DND-41 (cell line): ENCODE measurements around the gene FRZB.

Experiments
- CTCF ChIP-seq: IDR thresholded peaks from 2 replicates; pipeline ENCODE4 v1.5.1; 2012; ENCODE audit warnings: borderline replicate concordance, low read length, moderate library complexity, mild to moderate bottlenecking; ENCODE audit not compliant: poor library complexity, severe bottlenecking; ENCODE audit errors: extremely low read depth
- EZH2 ChIP-seq: IDR thresholded peaks from 3 replicates; pipeline ENCODE4 v1.6.1; 2012; ENCODE audit warnings: borderline replicate concordance, low read depth, mild to moderate bottlenecking, moderate library complexity, low read length, inconsistent platforms; ENCODE audit not compliant: severe bottlenecking

- TF ChIP-seq CTCF (no peak), EZH2 (no peak)
Measured at GRCh38 chr2:182798736-182799135, 67.7 kb downstream of the FRZB start.
